GM12872 (cell line): Measurements from ENCODE around the gene TPP1.

Experiments used
- CTCF ChIP-seq: IDR thresholded peaks from 3 replicates; pipeline ENCODE4 v1.5.1; 2011; ENCODE audit warnings: low read depth, mild to moderate bottlenecking, low read length, moderate library complexity; ENCODE audit not compliant: insufficient read depth

TPP1 gene

GRCh38 chr11:6567371-6567745, 51.9 kb downstream of the TPP1 start:
- TF ChIP-seq CTCF: no peak

- TF ChIP-seq CTCF: no peak
These were observed 52.4 kb downstream of the TPP1 start for GRCh38 chr11:6566704-6567370.

- TF ChIP-seq CTCF: no peak
These were observed 53.1 kb downstream of the TPP1 start for GRCh38 chr11:6565988-6566703.

- no peak for TF ChIP-seq CTCF
These were observed 53.9 kb downstream of the TPP1 start for GRCh38 chr11:6565325-6565724.

GRCh38 chr11:6563667-6564066, 55.6 kb downstream of the TPP1 start:
- TF ChIP-seq CTCF: no peak

GRCh38 chr11:6563121-6563619, 56.1 kb downstream of the TPP1 start:
- TF ChIP-seq CTCF: no peak
